ENCODE measurements around the gene RTP1.

GRCh38 chr3:187242435-187242834 lies 45.1 kb downstream of the RTP1 start:
- TF ChIP-seq CTCF (IDR thresholded peaks at IDR 0.05), result no peak
- TF ChIP-seq POLR2A (IDR thresholded peaks at IDR 0.05), result no peak

All from thyroid gland (tissue), 4 donors.